NCI-H2227 treated with DMSO at 0.1 percent for 48 hours (cell line): Measurements from ENCODE around the gene CYLD.

Experiments
- DNase-seq: peaks from one replicate; lab custom pipeline; 2025; lab: John Stamatoyannopoulos, UW

CYLD gene

DNA sequence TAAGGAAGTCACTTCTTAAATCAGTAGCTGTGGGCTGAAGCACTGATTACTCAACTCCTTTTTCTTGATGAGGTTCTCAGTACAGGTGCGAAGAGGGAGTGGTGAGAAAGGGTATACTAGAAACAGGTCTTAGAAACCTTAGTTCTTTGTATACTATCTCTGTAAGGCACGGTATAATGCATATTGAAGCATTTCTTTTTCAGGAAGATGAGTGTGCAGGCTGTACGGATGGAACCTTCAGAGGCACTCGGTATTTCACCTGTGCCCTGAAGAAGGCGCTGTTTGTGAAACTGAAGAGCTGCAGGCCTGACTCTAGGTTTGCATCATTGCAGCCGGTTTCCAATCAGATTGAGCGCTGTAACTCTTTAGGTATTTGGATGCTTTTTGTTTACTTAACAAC is 39.2 kb downstream of the CYLD start:
- no peak for DNase-seq

DNA sequence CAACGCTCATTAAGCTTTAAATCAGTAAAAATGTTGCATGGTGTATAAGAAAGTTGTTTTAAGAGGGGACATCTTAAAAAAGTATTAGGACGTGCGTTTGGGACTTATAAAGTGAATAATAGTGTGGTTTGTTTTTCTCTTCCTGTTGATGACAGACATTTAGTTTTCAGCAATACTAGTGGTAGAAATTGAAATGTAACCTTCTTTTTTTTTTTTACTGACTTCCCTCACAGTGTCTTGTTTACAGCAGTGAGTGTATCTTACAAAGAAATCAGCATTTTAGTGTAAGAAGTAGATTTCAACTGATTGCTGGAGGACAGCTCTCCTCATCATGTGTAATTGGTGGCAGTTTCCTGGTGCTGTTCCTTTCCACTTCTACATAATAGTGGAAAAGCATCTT is 39.6 kb downstream of the CYLD start:
- no peak for DNase-seq

DNA sequence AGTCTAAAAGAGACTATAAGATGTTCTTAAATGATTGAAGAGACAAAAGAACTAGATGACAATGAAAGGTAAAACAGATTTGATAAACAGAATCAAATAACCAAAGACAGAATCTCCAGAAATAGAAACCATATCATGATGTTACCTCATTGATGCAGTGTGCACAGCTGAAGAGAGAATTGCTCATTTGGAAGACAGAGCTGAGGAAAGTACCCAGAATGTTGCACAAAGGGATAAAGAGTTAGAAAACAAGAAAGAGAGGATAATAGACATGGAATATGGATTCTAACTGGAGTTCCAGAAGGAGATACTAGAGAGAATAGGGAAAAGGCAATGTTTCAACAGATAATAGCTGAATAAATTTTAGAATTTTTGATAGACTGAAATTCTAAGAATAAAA is 47.9 kb downstream of the CYLD start:
- no peak for DNase-seq

DNA sequence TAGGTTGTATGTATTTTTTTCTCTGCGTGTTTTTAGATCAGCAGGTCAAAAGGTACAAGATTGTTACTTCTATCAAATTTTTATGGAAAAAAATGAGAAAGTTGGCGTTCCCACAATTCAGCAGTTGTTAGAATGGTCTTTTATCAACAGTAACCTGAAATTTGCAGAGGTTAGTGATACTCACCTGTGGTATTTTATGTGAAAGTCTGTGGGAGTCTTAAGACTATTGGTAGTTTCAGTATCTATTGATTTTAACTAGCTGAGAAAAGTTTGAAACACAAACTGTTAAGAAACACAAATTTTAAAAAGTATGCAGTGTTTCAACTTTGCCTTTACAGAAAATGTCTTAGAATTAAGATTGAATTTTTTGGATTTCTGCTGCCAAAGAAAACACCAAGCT is 49.6 kb downstream of the CYLD start:
- DNase-seq: no peak

DNA sequence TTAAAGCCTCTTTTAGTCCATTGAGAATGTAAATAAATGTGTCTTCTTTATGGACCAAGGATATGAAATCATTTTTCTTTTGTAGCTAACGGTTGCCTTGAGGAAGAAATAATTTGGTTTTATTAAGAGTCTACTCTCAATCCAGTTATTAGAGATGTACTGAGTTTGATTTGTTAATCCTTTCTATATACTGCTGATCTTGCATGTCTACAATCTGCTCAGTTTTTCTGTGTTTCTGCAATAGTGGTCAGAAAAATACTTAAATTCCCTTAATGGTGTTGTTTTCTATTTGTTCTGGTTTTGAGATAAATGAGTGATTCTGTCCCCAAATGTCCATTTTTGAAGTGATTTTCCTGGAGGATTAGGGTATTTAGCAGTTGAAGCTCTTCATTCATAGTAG is 54.9 kb downstream of the CYLD start:
- DNase-seq: no peak

DNA sequence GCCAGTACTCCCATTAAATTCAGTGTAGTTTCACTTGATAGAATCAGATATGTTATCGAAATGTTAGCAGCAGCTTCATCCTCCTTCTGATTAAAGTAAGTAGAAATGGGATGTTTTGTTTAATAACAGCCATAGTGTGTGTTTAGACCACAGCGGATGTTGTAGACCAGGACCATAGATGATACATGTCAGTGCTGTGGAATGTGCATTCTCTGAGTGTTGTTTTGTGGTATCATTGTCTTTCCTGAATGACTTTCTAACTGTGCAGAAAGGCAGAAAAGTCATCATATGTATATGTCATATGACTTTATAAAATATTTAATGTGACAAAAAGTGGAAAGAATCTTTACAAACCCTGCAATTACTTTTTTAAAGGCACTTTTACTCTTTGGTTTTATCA is 55.6 kb downstream of the CYLD start:
- DNase-seq: no peak

DNA sequence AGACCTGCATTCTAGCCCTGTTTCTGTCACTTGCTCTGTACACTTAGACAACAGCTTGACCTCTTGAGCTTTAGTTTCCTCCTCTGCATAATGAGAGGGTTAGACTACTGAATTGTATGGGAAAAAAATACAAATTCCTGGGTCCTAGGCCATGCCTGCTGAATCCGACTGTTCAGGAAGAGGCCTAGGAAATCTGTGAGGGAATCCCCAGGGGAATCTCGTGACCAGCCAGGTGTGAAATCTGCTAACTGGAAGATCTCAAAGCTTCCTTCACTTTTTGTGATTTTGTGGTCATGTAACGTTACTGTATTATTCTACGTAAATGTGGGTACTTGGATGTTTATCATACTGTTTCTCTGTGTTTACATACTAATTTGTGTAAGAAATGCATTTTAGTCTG is 58.2 kb downstream of the CYLD start:
- DNase-seq: no peak

DNA sequence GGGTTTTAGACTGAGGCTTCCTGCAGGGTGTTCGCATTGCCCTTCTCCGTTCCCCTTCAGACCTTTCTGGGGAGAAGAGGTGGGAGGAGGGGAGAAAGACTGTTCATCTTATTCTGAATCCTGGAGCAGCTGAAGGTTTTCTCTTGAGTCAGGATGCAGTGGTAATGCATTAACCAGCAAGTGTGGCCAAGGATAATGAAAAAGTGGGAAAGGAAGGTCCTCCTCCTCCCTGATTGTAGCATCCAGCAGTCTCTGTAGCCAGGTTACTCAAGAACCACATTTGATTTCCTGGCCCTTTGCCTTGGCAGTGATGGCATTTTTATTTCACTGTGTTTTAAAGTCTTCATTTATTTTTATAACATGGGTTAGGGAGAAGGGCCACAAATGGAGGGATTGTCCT is 59.1 kb downstream of the CYLD start:
- no peak for DNase-seq

DNA sequence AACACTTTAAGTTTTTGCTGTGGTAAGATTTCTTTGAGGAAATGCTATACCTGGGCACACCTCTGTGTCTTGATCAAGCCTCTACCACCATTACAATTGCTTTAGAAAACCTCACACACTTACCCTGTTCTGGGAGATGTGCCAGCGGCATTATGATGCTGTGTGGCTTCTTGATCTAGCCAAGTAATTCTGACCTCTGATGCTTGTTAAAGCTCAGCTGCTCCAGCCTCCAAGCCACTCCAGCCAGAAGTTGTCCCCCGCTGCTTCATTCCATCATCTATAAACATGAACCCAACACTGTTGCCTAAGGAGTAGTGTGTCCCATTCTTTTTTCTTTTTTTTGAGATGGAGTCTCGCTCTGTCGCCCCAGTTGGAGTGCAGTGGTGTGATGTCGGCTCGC is 60.1 kb downstream of the CYLD start:
- DNase-seq: no peak

DNA sequence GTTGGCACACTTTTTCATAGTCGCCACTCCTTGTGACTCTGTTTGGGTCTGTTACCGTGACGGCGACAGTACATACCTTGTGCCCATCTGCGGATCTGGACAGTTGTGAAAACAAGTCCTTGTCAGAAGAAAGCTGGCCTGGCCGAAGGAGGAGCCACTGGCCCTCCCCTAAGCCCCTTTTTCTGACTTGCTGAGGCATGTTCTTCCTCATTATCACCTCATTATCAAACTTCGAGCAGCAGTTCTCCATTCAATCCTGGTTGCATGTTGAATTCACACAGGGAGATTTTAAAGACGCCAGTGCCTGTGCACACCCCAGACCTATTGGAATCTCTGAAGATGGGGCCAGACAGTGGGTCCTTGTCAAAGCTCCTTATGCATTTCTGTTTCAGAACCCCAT is 61.1 kb downstream of the CYLD start:
- DNase-seq: no peak

DNA sequence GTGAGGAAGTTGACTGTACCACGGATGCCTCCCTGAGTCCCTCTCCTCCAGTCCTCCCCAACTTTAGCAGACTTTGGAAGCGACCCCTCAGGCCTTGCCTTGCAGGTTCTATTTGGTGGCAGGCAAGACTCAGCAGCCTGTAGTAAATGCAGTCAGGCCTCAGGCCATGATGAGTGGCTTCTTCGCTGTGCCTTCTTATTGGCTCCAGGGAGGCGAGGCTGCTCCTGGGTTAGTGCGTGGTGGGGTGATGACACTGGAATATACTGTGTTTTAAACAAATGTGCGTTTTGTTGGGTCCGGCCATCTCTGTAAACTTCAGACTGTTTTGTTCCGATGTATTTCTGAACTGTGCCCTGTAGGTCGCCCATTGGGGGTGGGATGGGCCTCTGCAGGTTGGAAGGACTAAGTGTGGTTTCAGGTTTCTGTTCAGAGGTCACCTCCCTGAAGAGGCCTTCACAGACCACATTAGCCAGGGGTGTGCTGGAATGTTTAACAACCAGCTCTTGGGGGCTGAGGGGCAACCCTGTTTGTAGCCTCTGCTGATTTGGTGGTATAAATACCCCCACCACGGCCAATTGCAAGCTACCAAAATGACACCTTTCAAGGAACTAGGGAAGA is 62.5 kb downstream of the CYLD start:
- no peak for DNase-seq

DNA sequence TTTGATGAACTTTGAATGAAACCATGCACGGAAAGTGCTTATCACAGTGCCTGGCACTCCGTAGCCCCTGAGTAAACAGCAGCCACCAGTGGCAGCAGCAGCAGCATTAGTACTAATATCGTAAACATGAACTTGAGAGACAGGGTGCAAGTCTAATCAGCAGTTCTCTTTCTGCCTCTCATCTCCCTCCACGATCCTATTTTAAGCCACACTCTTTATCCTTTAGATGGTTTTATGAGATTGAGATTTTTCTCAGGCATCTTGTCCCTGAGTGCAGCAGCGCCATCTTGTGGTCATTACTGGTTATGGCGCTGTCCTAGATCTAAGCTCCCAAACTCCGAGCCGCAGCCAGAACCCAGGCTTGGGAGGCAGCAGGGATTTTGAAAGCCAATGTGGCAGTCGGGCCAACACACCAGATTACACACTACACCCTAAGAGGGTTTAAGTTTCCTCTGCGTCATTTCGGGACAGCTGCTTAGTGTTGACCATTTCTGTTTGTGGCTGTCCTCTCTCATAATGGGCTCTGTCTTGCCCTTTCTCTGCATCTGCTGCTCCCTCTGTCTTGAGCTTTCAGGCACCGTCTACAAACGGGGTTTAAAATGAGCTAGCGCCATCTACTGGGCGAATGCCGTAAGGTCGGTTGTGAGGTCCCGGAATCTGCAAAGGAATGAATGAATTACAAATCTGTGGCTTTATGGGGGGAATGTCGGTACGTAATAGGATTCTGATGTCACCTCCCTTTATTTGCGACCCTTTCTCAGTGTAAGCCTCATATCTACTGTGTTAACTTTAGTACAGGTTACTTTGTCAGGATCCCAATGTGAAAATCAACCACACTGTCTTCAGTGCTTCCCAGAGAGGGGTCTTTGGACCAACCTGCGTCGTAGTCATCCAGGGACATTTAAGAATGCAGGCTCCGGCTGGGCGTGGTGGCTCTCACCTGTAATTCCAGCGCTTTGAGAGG is 64.5 kb downstream of the CYLD start:
- peak; percentile 87 for DNase-seq

DNA sequence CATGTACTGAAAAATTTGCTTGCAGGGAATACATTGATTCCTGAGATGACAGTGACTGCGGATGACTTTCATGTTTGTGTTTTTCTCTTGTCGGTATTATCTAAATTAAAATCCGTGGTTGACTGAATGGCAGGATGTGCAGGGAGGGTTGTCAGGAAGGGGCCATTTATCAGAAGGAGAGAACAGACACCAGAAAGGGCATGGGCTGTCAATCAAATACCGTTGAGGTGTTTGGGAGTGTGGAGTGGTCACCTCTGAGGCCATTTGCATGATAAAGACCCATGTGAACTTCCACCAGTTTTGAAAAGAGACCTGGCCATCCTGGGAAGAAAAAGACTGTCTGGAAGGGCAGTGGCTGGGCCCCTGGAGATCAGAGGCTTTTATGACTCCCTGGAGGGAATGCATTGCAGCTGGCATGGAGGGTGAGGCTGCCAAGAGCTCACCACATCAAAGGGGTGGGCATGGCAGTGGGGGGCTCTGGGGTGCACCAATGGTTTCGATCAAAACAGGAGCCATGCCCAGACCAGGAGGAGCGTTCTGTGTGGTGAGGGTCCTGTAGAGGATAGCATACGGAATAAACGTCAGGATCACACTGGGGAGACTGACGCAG is 67.1 kb downstream of the CYLD start:
- DNase-seq: no peak

DNA sequence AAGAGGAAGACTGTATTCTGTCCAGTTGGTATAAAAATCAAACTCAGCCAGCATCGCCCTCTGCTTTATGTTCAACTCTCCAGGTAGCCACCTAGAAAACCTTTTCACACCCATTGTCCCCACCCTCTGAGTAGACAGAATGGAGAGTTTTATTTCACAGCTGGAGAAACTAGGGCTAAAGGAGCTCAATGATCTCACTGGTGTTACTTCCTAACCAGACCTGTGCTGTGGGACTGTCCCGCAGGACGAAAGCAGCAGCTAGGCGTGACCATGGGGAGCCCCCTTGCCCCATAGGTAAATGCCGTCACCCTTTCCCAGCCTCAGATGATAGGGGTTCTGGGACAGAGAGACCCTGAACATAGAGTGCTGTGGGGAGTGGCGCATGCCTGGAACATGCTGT is 67.7 kb downstream of the CYLD start:
- no peak for DNase-seq

DNA sequence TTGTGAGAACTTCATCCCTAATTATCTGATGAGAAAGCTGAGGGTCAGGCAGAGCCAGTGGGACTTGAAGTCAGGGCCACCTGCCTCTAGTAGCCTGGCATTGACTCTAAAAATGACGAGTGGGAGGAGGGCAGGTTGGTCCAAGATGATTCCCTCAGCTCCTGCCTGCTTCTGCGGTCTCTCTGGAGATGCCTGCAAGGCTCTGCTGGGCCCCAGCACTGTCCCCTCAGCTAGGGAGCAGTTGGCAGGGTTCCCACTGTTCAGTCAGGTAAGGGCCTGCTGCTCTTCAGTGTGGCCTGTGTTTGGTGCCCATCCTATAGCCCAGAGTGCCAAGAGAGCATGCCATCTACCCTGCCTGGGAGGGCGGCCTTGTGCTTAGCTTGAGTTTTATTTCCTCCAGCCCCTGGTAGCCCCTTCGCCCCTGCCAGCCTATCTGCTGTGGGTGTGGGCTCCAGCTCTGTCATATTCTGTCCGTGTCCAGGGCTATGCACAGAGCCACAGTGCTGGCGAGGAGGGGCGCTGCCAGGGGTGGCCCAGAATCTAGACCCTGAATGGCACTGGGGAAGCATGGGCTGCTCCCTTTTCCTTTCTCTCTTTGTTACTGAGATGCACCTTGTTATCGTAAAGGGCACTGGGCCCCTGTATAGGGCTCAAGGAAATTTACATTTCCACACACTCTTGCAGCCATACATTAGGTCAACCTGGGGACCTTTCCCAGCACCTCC is 68.5 kb downstream of the CYLD start:
- DNase-seq: no peak

DNA sequence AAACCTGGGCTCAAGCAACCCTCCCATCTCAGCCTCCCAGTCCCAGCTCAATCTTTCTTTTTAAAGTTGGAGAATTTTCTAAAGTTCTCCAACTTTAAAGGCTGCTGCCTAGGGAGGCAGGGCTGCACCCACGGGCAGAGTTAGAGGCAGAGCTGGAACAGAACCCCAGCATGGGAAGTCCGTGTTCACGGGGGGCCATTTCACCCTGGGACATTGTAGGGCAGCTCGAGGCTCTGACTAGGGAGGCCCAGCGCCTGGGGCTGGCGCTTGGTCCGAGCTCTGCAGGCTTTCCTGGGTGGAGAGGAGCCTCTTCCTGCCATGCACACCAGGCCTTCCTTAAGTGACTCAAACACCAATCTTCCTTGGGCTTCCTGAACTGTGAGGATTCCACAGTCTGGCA is 70.2 kb downstream of the CYLD start:
- no peak for DNase-seq

DNA sequence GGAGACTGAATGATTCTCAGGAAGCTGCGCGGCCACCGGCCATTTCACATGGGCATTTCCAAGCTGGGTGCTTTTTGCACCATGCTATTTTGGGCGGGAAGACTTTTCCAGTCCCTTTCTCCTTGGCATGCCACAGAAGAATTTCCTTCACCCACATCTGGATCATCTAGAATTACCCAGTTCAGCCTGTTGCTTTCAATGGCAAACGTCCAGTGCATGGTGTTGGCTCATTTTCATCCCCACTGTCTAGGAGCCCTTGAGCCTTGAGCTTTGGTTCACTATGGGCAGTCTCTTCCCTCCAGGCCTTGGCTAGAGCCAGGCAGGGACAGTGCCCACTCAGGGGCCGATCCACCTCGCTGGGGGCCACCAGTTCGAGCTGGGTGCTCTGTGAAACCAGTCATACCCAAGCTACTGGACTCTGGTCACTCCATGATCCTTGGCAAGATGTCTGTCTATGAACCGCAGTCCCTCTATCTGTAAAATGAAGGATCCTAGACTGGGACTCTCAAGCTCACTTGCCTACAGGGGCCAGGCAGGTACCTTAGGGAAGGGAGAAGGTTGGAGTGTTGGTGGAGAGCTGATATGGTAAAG is 71.1 kb downstream of the CYLD start:
- no peak for DNase-seq

DNA sequence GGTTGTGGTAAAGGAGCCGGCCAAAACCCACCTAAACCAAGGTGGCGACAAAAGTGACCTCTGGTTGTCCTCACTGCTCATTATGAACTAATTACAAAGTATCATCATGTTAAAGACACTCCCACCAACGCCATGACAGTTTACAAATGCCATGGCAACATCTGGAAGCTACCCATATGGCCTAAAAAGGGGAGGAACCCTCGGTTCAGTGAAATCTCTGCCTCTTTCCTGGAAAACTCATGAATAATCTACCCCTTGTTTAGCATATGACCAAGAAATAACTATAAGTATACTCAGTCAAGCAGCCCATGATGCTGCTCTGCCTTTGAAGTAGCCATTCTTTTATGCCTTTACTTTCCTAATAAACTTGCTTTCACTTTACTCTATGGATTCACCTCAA is 72.2 kb downstream of the CYLD start:
- no peak for DNase-seq

DNA sequence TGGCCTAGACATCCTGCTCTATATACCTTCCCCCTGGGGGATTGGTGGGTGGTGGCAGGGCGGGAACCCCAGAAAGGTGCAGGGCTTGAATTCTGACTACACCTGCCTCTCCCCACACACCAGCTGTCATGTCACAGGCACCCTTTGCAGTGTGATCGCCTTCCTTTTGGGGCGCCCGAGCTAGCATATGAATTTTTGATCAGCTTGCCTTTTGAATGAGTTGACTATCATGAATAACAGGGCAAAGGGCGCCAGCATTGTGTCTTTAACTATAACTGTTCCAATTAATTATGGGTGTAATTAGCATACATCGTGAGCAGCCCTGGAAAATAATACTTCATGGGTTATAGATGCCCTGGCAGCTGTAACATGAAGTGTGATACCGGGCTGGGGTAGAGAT is 72.7 kb downstream of the CYLD start:
- DNase-seq: no peak

DNA sequence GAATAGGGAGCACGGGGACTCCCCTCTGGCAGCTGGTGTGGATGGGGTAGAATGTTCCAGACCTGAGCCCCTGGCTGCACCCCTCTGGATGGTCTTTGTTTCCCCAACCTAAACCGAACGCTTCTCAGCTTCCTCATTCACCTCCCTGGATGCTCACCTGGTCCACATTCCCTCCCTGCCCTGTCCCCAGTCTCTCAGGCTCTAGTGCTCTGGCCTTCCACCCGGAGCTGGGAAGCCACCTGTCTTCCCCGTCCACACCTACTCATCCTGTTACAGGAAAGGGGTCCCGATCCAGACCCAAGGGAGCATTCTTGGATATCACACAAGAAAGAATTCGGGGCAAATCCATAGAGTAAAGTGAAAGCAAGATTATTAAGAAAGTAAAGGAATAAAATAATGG is 73.5 kb downstream of the CYLD start:
- no peak for DNase-seq

DNA sequence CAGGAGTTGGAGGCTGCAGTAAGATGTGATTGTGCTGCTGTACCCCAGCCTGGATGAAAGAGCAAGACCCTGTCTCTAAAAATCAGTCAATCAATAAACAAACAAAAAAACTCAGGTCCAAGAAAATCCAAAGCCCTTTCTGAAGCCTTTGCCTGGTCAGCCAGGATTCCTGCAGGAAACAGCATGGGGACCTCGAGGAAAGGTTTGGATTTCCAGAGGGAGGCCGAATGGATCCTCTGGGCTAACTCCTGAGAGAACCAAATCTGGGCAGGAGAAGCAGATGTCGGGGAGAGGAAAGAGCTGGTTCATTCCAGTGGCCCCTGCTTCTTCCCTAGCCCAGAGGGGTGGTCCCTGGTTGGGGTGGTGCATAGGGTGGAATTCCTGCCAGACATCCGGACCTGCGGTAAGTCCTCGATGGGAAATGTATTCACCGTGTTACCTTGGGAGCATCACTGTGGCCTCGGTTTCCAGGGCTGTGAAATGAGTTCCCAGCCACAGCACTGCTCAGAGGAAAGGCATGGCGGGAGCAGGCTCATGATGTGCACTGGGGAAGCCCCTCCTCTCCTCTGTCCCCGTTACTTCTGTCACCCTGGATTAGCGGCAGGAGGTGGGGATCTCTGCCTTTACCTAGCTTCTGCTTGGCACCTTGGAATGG is 75.1 kb downstream of the CYLD start:
- no peak for DNase-seq

DNA sequence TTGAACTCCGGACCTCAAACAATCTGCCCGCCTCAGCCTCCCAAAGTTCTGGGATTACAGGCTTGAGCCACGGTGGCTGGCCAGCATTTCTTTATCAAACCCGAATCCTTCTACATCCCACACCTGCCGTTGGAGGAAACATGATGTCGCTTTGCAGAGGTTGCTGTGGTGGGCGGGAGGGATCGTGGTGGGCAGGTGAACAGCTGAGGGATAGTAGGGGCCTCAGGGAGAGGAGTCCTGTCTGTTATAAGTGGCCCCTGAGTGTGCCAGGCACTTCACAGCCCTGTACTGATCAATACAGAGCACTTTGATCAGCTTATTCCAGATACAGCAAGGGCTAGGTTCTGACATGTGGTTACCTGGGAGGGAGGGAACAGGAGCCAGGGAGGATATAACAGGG is 76.5 kb downstream of the CYLD start:
- no peak for DNase-seq
